Loucy (cell line): ENCODE data around the gene LHFPL6.

Source experiments
- H2AFZ ChIP-seq: fragments of 200-600 bp; sonication (generic); 2 replicates; pipeline ENCODE4 v1.6.0; 2016; ENCODE audit warnings: antibody characterized with exemption, mild to moderate bottlenecking, low read length, moderate library complexity
- H3F3A ChIP-seq: fragments of 200-600 bp; 2 replicates; pipeline ENCODE4 v1.6.0; 2016; ENCODE audit warnings: antibody characterized with exemption, low read depth, mild to moderate bottlenecking
- H3K27me3 ChIP-seq: fragments of 200-600 bp; sonication (generic); 2 replicates; pipeline ENCODE4 v1.6.1; 2014; ENCODE audit warnings: low read length, mild to moderate bottlenecking; ENCODE audit not compliant: insufficient read depth, poor library complexity, severe bottlenecking
- H3K36me3 ChIP-seq: fragments of 200-600 bp; sonication (generic); 2 replicates; pipeline ENCODE4 v1.6.1; 2016; ENCODE audit warnings: low read length; ENCODE audit not compliant: insufficient read depth
- H3K4me1 ChIP-seq: fragments of 200-600 bp; sonication (generic); 2 replicates; pipeline ENCODE4 v1.5.1; 2014; ENCODE audit warnings: low read length, mild to moderate bottlenecking; ENCODE audit not compliant: insufficient read depth, poor library complexity, severe bottlenecking
- H3K4me2 ChIP-seq: fragments of 200-600 bp; sonication (generic); 2 replicates; pipeline ENCODE4 v1.6.0; 2014; ENCODE audit warnings: antibody characterized with exemption, low read length, low read depth, mild to moderate bottlenecking; ENCODE audit not compliant: poor library complexity, severe bottlenecking
- H3K4me3 ChIP-seq: fragments of 200-600 bp; sonication (generic); 2 replicates; pipeline ENCODE4 v1.5.1; 2014; ENCODE audit warnings: low read length, mild to moderate bottlenecking, mixed read lengths; ENCODE audit not compliant: poor library complexity, severe bottlenecking
- H3K79me2 ChIP-seq: fragments of 200-600 bp; sonication (generic); 2 replicates; pipeline ENCODE4 v1.6.1; 2014; ENCODE audit warnings: low read length; ENCODE audit not compliant: insufficient read depth
- H3K9ac ChIP-seq: fragments of 200-600 bp; sonication (generic); 2 replicates; pipeline ENCODE4 v1.6.0; 2014; ENCODE audit warnings: mild to moderate bottlenecking, low read depth, low read length, moderate library complexity; ENCODE audit not compliant: poor library complexity, severe bottlenecking
- H3K9me2 ChIP-seq: fragments of 200-600 bp; sonication (generic); replicated peaks from 2 replicates; pipeline ENCODE4 v1.6.1; 2016; ENCODE audit warnings: low read depth, low read length, mixed read lengths
- H3K9me3 ChIP-seq: fragments of 200-600 bp; sonication (generic); 2 replicates; pipeline ENCODE4 v1.6.1; 2014; ENCODE audit warnings: mild to moderate bottlenecking, antibody characterized with exemption, low read length, low read depth; ENCODE audit not compliant: insufficient read depth
- H4K20me1 ChIP-seq: fragments of 200-600 bp; sonication (generic); 2 replicates; pipeline ENCODE4 v1.6.0; 2014; ENCODE audit warnings: antibody characterized with exemption, low read length, mild to moderate bottlenecking; ENCODE audit not compliant: insufficient read depth, poor library complexity, severe bottlenecking
- CTCF ChIP-seq: fragments of 200-600 bp; sonication (generic); conservative IDR thresholded peaks from 2 replicates; pipeline ENCODE4 v1.5.1; 2014; ENCODE audit warnings: mild to moderate bottlenecking, antibody characterized with exemption, low read length
- EZH2phosphoT487 ChIP-seq: fragments of 200-600 bp; IDR thresholded peaks from 2 replicates; pipeline ENCODE4 v1.6.1; 2018; ENCODE audit warnings: antibody characterized with exemption, mild to moderate bottlenecking, moderate library complexity, borderline replicate concordance

Gene LHFPL6

GRCh38 chr13:39462428-39462827, 140.6 kb downstream of the LHFPL6 start:
- no peak overlapping the region for H3K4me3 ChIP-seq
- TF ChIP-seq EZH2phosphoT487 (no peak), CTCF (no peak)
- H3K9me2 ChIP-seq: no peaks in the 10 kb centered on the region
- no peaks in the 10 kb centered on the region for H3F3A ChIP-seq
- no peak overlapping the region for H3K9ac ChIP-seq
- no peaks in the 10 kb centered on the region for H3K79me2 ChIP-seq
- H3K9me3 ChIP-seq: no peaks in the 10 kb centered on the region
- H4K20me1 ChIP-seq: no peaks in the 10 kb centered on the region
- no peaks in the 10 kb centered on the region for H3K4me1 ChIP-seq
- H3K27me3 ChIP-seq: no peaks in the 10 kb centered on the region
- H3K36me3 ChIP-seq: no peaks in the 10 kb centered on the region
- no peak overlapping the region for H3K4me2 ChIP-seq
- H2AFZ ChIP-seq: no peak overlapping the region

DNA sequence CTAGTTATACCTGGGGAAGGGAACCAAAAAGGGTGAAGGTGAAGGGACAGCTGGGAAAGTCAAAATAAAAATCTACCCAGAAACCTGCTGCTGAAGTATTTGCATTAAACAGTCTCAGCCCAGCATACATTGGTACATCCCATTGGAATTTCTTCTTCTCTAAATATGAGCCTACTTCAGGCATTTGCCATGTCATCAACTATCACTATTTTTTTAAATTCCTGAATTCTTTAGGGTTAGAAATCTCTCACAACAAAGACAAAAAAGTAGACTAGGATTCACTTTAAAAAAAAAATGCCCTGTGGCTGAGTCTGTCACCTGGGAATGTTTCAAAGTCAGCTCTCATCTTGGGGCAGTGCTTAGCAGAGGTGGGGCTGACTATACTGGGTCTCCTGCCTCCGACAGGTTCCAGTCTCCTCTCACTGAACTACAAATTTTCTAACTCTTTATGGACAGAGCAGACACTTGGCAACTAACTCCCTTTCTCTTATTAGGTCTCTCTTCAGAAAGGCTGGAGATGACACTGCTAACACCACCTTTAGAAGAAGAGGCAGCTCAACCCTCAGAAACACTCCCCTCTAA, 141.2 kb downstream of the LHFPL6 start:
- no peaks in the 10 kb centered on the region for H3K79me2 ChIP-seq
- H3K9ac ChIP-seq: no peak overlapping the region
- no peak overlapping the region for H3K4me2 ChIP-seq
- no peak overlapping the region for H3K4me3 ChIP-seq
- H3F3A ChIP-seq: no peaks in the 10 kb centered on the region
- H3K27me3 ChIP-seq: no peaks in the 10 kb centered on the region
- H3K36me3 ChIP-seq: no peaks in the 10 kb centered on the region
- TF ChIP-seq CTCF (no peak), EZH2phosphoT487 (no peak)
- H3K9me2 ChIP-seq: no peaks in the 10 kb centered on the region
- H2AFZ ChIP-seq: no peak overlapping the region
- H4K20me1 ChIP-seq: no peaks in the 10 kb centered on the region
- H3K9me3 ChIP-seq: 0 out of 2 replicates have a peak, but pooled peaks cover 5% of the 10 kb centered on the region
- H3K4me1 ChIP-seq: no peaks in the 10 kb centered on the region

GRCh38 chr13:39457274-39457673, 145.7 kb downstream of the LHFPL6 start:
- Histone ChIP-seq H3K36me3 (no peaks in the 10 kb centered on the region), H3K4me3 (no peak overlapping the region), H3K9me3 (0 out of 2 replicates have a peak, but pooled peaks cover 5% of the 10 kb centered on the region), H3K79me2 (no peaks in the 10 kb centered on the region), H3K9ac (no peak overlapping the region), H3K4me2 (no peak overlapping the region), H3F3A (no peaks in the 10 kb centered on the region), H4K20me1 (no peaks in the 10 kb centered on the region), H3K27me3 (no peaks in the 10 kb centered on the region), H2AFZ (no peak overlapping the region), H3K9me2 (no peaks in the 10 kb centered on the region), H3K4me1 (no peaks in the 10 kb centered on the region)
- no peak for TF ChIP-seq EZH2phosphoT487
- no peak for TF ChIP-seq CTCF
